Activated CD8-positive, alpha-beta memory T cell treated with anti-CD3 and anti-CD28 coated beads, Interleukin-2, amount 50 U/mL, for 4 hours (primary cell): Measurements from ENCODE around the gene SGIP1.
"Not testable (repeated sequence)": the region's sequence is repeated elsewhere in the genome, so short reads cannot be mapped to it uniquely, and the experiment has no call there.

Experiments
- DNase-seq: peaks from one replicate; pipeline ENCODE4 v3.0.0-alpha.2; 2020

The SGIP1 gene

DNA sequence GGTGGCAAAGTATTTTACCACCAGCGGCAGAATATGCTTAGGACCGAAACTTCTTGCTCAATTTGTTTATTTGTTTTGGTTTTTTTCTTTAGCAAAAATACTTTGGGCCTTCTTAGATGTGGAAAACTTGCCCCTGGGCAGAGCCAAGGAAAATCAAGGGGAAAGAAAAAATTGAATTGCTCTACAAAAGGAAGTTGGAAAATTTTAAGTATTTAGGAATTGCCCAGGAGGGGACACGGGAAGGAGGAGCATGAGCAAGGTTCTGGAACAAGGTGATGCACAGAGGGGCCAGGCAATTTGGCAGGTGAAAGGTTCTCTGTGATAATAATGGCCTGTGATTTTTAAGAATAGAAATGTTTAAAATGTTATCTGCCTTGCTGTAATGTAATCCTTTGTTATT is 28.6 kb downstream of the SGIP1 start:
- no peak for DNase-seq

DNA sequence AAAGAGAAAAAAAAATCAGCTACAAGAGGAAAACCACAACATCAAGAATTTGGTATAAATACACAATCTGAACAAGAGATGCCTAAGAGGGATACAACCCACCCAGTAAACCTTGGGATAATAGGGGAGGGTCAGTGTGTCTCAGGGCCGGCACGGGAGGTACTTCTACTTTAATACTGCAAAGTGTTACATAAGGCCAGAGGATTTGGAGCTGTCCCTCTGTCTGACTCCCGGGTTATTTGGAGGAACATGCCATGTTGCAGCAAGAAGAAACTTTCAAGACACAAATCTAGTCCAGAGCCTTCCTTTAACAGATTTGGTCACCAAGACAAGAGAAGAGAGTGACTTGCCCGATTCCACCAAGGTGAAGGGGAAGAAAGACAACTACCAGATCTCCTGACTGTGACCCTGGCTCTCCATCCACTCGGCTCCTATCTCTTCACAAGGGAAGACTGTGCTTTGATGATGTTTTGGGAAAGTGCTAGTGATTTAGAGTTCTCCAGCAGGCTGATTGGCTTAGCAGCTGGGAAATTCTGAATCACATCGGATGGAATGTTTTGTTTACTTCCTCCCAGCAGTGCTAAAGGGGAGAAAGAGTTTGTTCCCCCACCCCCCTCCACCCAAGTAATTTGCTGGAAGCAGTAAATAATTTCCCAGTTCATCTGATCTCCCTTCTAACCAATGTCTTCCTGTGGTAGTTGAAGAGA is 29.3 kb downstream of the SGIP1 start:
- DNase-seq, result no peak

DNA sequence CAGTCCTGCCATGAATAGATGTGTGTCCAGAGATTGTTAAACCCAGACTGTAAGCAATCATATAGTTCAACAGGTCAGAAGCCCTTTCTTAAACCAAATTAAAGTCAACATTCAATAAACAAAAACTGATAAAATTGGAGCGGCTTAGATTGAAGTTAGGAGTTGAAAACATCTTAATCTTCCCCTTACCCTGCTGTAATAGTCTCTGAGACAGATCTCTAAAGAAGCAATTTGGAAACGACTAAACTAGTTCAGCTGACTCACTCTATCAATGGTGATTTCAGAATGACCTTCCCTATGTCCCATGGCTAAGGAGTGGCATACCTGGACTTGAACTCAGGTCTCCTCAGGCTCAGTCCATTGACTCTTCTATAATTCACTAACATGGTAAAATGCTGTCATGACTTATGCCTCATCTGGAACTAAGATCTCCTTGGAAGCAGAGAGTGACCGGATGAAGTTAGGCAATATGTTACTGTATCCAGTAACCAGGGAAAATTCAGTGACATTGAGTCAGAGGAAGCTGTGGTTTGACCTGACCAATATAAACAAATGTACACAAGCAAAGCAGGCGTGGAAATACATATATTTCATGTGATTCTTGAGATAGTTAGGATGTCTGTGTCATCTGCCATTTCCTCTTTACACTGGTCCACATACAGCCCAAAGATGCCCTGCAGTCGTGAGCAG is 30.1 kb downstream of the SGIP1 start:
- DNase-seq, result no peak

DNA sequence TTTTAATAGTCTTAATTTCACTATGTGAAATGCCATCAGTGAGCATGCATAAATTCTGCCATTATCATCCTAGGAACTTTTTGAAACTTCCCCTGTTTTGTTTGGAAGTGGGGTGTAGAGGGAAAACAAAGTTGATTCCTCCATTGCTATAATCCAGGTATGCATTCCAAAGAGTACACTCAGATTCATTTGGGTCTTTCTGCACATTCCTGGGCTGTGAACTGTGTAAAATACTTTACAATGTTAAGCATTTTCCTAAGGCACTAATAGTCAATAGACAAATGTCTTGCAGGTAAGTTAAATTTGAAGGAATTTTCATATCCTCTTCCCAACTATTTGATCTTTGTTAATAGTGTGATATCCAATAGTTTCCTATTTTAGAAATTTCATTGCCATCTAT is 36.2 kb downstream of the SGIP1 start:
- DNase-seq, result no peak

DNA sequence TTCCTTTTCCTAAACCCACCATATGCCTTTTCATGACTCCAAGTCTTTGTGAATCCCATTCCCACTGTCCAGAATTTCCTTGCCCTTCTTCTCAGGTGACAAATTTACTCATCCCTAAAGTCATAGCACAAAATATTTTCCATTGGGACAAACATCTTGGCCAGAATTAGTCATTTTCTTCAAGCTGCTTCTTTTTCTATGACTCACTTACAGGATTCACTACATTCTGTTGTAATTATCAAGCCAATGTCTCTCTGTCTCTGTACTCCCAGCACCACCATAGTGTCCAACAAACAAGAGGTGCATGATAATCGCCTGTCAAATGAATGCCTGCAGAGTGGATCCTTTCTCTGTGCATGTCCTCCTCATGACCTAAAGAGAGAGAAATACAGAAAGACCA is 37.8 kb downstream of the SGIP1 start:
- DNase-seq, result no peak

DNA sequence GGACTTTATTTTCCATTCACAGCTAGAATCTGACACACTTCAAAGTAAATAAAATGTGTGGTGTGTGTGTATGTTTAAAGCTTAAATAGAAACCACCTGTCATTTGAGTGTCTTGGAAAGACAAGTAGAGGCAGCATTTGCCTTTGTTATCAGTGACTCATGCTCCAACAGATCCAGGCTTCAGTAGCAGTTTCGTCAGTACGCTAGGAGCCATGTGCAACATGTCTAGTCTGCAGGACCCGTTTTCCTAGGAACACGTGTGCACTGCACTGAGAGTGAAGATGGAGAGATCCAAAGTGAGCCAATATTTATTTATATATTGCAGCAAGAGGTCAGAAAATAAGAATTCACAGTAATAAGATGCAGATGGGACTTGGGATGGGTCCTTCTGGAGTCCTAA is 41.8 kb downstream of the SGIP1 start:
- no peak for DNase-seq

DNA sequence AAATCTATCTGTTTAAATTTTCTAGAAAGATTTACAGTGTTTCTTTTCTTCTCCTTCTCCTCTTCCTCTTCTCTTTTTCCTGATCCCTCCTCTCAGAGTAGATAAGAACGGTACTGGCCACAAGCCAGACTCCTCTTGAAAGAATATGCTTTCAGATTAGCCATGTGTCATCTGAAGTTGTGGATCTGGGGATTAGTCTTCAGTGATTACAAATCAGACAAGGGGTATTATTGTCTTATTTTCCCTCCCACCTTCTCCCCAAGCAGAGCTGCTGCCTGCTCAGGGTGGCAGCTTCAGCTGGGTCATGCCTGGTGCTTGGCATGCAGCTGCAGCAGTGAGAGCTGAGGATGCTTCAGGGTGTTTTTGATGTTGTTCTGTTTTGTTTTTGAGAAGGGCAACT is 42.7 kb downstream of the SGIP1 start:
- DNase-seq, result no peak

DNA sequence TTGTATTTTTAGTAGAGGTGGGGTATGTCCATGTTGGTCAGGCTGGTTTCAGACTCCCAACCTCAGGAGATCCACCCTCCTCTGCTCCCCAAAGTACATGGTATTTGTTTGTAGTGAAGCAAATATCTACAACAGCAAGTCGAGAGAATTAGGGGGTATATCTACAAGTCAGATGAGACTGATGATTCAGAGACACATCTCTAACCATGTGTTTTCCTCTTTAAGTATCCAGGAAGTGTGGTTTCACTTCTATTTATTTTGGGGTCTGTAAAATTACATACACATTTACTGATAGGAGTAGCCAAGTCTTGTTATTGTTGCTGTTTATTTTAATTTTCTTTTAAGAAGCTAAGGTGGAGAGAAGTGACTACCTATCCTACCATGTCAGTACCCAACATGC is 44.9 kb downstream of the SGIP1 start:
- DNase-seq, result no peak

DNA sequence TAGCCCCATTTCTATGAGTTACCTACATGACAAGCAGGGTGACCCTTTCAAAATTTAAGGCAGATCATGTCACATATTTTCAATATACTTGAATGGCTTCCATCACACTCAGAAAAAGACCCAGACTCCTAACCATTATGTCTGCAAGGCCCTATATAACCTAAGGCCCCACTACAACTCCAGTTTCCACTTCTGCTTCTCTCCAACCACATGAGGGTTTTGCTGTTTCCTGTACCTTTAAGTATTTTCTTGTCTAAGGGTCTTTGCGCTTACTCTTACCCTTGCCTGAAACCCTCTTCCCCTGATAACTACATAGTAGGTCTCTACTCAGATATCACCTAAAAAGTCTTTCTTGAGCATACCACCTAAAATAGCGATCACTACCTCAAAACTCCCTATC is 46.1 kb downstream of the SGIP1 start:
- DNase-seq, result no peak

DNA sequence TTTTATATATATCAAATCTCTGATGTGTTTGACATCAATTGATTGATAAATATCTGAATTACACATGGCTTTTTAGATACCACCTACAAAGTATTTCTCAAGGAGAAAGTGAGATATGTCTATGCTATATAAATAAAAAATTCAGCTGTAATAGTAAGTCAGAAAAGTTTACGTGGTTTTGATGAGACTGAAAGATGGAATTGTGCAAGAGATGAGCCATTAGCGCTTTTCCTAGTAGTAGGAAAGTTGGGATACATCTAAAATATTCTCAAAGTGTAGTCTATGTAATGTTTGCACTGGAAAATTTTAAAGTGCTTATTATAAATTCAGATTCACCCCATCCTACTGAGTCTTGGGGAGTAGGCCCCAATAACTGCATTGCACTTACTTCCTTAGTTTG is 49.1 kb downstream of the SGIP1 start:
- DNase-seq, result no peak

DNA sequence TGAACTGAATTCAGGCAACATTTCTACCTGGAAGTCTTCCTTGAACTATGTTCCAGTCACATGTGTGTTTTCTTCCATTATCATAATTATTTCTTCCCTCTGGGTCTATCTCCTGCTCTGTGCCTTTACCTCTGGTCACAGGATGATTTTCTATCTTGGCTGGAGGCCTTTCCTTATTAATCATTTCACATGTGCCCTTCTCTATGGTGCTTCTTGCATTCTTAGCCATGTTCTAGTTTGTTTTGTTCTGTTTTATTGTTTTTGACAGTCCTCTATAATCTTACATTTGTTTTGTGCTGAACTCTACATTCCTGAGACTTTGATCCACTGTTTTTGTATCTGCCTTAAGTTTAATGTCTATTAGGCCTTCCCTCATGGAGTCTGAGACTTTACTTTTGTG is 51.0 kb downstream of the SGIP1 start:
- no peak for DNase-seq

DNA sequence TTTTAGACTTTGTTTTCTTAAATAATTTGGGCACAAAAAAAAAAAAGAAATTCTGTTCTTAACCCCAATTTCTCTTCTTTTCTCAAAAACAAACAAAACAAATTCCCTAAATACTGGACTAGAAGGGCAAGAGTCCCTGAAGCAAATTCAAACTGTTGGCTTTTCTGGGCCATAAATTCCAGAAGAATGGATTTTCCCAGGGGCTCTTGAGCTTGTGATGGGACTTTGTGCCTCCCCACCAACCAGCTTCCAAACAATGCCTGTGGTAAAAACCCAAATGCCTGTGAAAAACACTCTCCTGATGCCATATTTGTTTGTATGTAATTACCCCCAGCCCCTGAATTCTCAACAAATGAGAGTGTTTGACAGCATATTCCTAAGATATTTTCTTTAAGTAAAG is 55.4 kb downstream of the SGIP1 start:
- no peak for DNase-seq

DNA sequence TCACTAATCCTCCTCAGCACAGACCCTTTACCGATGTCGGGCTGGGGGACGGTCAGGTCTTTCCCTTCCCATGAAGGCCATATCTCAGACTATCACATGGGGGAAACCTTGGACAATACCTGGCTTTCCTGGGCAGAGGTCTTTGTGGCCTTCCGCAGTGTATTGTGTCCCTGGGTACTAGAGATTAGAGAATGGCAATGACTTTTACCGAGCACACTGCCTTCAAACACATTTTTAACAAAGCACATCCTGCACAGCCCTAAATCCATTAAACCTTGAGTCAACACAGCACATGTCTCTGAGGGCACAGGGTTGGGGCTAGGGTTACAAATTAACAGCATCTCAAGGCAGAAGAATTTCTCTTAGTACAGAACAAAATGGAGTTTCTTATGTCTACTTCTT is 58.2 kb downstream of the SGIP1 start:
- DNase-seq, result not testable (repeated sequence)

DNA sequence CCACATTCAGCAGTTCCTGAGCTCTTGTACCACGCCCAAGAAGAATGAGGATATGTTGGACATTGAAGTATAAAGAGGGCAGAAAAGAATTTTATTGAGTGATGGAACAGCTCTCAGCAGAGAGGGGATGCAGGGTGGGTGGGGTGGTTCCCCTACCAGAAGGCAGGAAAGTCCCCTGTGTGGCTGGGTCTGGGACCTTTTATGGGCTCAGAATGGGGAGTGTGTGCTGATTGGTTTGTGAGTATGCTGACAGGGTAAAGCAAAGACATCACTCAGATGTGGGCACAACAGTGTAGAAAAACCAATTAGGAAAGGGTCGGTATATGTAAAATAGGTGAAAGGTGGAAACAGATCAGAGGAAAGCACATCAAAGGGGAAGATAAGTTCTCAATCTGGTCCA is 62.2 kb downstream of the SGIP1 start:
- DNase-seq, result no peak

DNA sequence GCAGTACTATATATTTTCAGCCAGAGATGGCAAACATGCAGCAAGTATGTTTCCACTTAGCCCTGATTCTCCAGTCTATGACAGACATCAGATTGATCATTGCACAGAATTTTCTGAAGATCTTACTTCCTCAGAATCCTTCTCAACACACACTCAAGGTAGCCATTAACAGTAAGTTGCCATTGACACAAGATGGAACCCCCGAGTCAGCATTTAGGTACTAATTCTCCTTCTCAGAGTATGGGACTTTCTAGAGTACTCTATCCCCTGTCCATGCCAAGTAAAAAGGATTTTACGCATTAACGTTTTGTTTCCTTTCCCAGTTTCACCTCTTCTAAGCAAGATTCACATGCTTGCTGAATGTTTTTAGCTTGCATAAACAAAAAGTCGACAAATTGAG is 63.5 kb downstream of the SGIP1 start:
- DNase-seq, result no peak

DNA sequence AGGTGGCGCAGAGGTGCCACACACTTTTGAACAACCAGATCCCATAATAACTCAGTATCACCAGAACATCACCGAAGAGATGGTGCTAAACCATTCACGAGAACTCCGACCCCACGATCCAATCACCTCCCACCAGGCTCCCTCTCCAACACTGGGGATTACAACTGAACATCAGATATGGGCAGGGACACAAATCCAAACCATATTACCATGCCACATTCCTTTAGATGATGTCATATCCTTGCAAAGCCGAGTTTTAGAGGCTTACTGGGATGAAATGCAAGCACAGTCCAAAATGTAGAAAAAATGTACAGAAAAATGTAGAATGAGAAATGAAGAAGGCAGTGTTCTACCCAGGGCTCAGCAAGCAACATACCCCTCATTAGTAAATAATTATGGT is 64.7 kb downstream of the SGIP1 start:
- DNase-seq, result no peak

DNA sequence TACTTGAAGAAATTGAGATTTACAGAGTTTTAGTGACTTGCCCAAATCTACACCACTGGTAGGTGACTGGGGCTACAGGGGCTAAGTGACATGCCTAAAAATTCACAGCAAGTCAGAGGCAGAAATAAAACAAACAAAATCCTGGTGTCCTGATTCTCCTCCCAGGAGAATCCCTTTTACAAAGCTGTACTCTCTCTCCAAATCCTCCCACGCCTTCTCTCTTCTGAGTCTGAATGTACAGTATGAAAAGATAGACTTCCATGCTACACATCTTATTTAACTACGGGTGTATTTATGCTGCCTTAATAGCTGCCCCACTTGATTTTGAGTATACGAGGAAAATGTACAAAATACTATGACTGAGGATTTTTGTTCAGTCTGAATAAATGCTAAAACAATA is 65.4 kb downstream of the SGIP1 start:
- DNase-seq, result no peak

DNA sequence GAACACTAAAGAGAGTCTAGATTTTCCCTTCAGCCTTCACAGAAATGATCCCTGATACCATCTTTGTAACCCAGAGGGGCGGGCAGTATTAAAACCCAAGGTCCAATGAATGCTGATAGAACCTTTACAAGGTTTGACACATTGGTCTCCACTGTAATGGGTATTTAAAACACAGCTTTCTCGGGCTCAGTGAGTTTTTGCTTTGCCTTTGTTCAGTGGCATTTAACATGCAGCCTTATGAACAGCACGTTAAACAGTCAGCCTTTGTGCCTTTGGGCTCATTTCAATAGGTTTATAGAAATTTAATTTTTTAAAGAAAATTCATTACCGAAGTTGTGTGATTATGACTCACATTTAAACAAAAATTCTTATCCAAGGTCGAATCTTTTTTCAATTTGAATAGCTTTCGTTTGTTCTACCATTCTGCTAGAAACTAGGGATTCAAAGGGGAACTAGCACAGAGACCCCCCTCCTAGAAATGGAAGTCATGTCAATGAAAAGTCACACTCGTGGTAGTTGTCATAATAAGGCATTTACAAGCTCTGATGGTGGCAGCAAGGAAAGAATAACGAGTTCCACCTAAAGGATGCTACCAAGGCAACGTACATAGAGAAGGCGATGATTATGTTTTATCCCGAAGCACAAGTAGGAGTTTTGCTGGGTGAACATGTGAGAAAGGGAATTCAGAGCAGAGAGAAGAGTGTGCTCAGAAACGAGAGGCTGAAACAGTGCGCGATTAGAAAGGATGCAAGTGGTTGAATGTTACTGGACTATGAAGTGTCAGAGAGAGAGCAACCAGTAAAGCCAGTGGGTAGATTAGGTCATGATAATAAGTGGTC is 66.2 kb downstream of the SGIP1 start:
- DNase-seq, result no peak

DNA sequence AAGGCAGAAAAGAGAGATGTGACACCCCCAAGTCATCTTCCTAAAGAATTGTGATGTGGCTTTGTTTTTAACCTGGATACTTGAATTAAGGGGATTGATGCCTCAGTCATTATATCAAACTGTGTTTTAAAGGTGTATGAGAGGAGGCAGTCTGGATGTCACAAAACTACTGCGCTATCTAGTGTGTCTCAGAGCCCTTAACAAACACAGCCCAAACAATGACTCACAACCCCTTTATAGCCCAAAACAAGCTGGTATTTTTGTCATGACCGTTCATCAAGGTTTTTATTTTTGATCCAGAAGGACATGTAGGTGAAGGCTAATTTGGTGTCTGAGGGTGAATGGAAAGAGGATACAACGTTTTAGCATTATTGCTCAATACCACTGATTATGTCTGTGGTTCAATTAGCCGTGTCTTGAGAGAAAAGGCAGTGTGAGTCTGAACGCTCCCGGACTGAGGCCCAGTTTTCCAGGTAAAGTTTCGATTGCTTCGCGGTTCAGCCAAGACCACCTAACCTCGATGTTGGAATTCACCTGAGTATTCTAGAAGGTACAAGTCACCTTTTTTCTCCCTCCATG is 71.6 kb downstream of the SGIP1 start:
- no peak for DNase-seq

DNA sequence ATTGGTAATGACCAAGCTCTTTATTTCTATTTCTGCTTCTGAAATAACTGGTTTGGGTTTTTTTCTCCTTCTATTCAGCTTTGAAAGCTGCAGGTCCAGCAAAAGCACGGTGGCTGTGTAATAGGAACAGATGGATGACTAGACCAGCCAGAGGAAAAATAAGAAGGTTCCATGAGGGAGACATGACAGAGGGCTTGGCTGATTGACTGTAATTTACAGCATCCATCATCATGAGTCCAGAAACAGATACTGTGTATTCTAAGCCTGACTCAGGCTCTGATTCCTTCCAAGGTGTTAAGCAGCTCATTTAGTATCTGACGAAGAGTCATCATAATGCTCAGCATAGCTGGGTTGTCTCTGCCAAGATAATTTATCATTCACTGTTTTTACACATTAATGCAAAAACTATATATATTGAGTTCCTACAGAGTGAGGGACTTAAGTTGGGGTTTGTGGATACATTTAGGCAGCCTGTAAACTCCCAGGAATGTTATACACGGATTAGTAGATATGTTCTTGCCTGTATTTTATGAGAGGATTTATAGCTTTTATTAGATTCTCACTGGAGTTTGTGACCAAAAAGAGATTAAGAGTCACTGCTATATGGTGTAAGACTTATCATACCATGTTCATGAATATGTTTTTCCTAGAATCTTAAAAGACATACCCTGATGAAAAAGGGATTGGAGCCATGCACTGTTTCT is 72.6 kb downstream of the SGIP1 start:
- no peak for DNase-seq

DNA sequence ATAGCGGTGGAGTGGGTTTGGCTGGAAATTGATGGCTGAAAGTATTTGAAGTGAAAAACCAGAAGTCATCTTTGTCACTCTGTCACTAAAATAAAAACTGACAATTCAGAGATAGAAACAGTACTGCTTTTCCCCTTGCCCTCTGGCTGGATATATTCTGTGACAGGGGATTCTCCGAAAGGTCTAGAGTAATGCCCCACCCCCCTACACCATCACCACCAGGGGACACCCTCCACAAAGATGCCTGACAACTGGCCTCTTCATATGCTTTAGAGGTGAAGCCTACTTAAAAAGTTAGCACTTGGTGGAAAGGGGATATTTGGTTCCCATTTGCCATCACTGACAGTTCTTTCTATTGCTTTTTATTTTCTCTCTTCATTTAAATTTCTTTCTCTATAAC is 73.5 kb downstream of the SGIP1 start:
- DNase-seq, result no peak

DNA sequence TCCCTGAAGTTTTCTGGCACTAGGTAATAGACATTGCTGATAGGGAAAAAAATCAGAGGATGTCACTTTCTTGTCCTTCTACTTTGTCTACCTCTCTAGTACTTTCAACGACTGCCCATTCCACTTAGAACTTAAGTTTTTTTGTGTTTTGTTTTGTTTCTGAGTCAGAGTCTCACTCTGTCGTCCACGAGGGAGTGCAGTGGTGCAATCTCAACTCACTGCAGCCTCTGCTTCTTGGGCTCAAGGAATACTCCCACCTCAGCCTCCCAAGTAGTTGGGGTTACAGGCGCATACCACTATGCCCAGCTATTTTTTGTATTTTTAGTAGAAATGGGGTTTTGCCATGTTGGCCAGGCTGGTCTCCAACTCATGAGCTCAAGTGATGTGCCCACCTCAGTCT is 79.2 kb downstream of the SGIP1 start:
- no peak for DNase-seq
